IMR-90 (cell line): ENCODE measurements around the gene STOX1. TPM values are rescaled to one million over a fixed set of nuclear protein-coding genes. Genes with fewer than 3 reads are reported as not detected.

Experiments used
- ATAC-seq: fragments of 200-7000 bp; cut with Tn5 transposase; 2 replicates; pipeline ENCODE4 v1.9.1; 2020; ENCODE audit warnings: low read depth, mild to moderate bottlenecking, moderate library complexity
- BruUV-seq: library from RNA; stranded (reverse); fragments of 400-500 nt; replicated peaks from 2 replicates; lab custom pipeline; 2021; lab: Mats Ljungman, UMichigan
- CTCF ChIA-PET: fragments of 300-600 bp; formaldehyde crosslinking; extraction: SDS; loops from one replicate; lab custom pipeline; 2021; ENCODE audit warnings: antibody characterized with exemption; lab: Yijun Ruan, JAX
- POLR2A ChIA-PET: fragments of 300-600 bp; sonication (Branson Sonifier 250); formaldehyde crosslinking; loops from one replicate; lab custom pipeline; 2022; ENCODE audit warnings: antibody characterized with exemption; ENCODE audit not compliant: unreplicated experiment; lab: Charles Lee
- DNase-seq: peaks from one replicate; pipeline ENCODE4 v3.0.0; 2013
- H2AFZ ChIP-seq: replicated peaks from 2 replicates; pipeline ENCODE3; 2013; ENCODE audit warnings: low read length, mild to moderate bottlenecking; ENCODE audit not compliant: poor library complexity
- H2AK5ac ChIP-seq: 2 replicates; pipeline ENCODE4 v1.6.1; 2013; ENCODE audit warnings: low read depth, low read length, inconsistent platforms
- H2AK9ac ChIP-seq: replicated peaks from 2 replicates; pipeline ENCODE3; 2013; ENCODE audit warnings: mild to moderate bottlenecking, low read depth, low read length, moderate library complexity; ENCODE audit not compliant: poor library complexity
- H2BK120ac ChIP-seq: 2 replicates; pipeline ENCODE4 v1.6.1; 2013; ENCODE audit warnings: low read depth, low read length, inconsistent platforms
- H2BK15ac ChIP-seq: 3 replicates; pipeline ENCODE4 v1.6.1; 2013; ENCODE audit warnings: low read depth, low read length, inconsistent platforms
- H2BK20ac ChIP-seq: 2 replicates; pipeline ENCODE4 v1.6.1; 2013; ENCODE audit warnings: low read depth, mild to moderate bottlenecking, inconsistent platforms, low read length, moderate library complexity
- H2BK5ac ChIP-seq: 2 replicates; pipeline ENCODE4 v1.6.1; 2013; ENCODE audit warnings: mild to moderate bottlenecking, low read depth, low read length, inconsistent platforms; ENCODE audit not compliant: poor library complexity, severe bottlenecking
- H3K14ac ChIP-seq: replicated peaks from 2 replicates; pipeline ENCODE4 v1.6.1; 2013; ENCODE audit warnings: low read depth, low read length, inconsistent platforms
- H3K18ac ChIP-seq: 2 replicates; pipeline ENCODE4 v1.6.1; 2013; ENCODE audit warnings: low read depth, low read length, control low read depth
- H3K23ac ChIP-seq: 2 replicates; pipeline ENCODE4 v1.6.1; 2013; ENCODE audit warnings: low read depth, low read length, inconsistent platforms
- H3K27ac ChIP-seq: 2 replicates; pipeline ENCODE4 v1.5.1; 2013; ENCODE audit warnings: mild to moderate bottlenecking, control low read depth, low read length; ENCODE audit not compliant: insufficient read depth
- H3K27me3 ChIP-seq: 2 replicates; pipeline ENCODE4 v1.6.1; 2013; ENCODE audit warnings: low read length; ENCODE audit not compliant: control insufficient read depth, insufficient read depth
- H3K36me3 ChIP-seq: 2 replicates; pipeline ENCODE4 v1.6.1; 2013; ENCODE audit warnings: low read length, mixed read lengths; ENCODE audit not compliant: control insufficient read depth, insufficient read depth
- H3K4ac ChIP-seq: 2 replicates; pipeline ENCODE4 v1.6.1; 2013; ENCODE audit warnings: low read depth, low read length, inconsistent platforms
- H3K4me1 ChIP-seq: 2 replicates; pipeline ENCODE4 v1.6.1; 2013; ENCODE audit warnings: low read length, mixed read lengths; ENCODE audit not compliant: control insufficient read depth, insufficient read depth
- H3K4me2 ChIP-seq: 2 replicates; pipeline ENCODE4 v1.6.1; 2013; ENCODE audit warnings: low read depth, mild to moderate bottlenecking, control low read depth, low read length, moderate library complexity
- H3K4me3 ChIP-seq: 2 replicates; pipeline ENCODE4 v1.5.1; 2013; ENCODE audit warnings: low read depth, mild to moderate bottlenecking, control low read depth, low read length, moderate library complexity; ENCODE audit not compliant: insufficient read depth
- H3K56ac ChIP-seq: 2 replicates; pipeline ENCODE4 v1.6.1; 2013; ENCODE audit warnings: low read length, inconsistent platforms; ENCODE audit not compliant: insufficient read depth; ENCODE audit errors: extremely low read depth
- H3K79me1 ChIP-seq, 2 experiments: 2 replicates each; pipeline ENCODE4 v1.6.1; 2013; ENCODE audit warnings: low read length in 2 of 2, inconsistent platforms in 1 of 2, low read depth in 1 of 2
- H3K9ac ChIP-seq: 2 replicates; pipeline ENCODE4 v1.6.1; 2013; ENCODE audit warnings: low read depth, low read length, control low read depth
- H3K9me1 ChIP-seq: 2 replicates; pipeline ENCODE4 v1.6.1; 2013; ENCODE audit warnings: low read length, inconsistent platforms; ENCODE audit not compliant: insufficient read depth
- H3K9me3 ChIP-seq: 2 replicates; pipeline ENCODE4 v1.6.1; 2013; ENCODE audit warnings: low read length; ENCODE audit not compliant: control insufficient read depth, insufficient read depth
- H4K20me1 ChIP-seq: 2 replicates; pipeline ENCODE4 v1.6.1; 2013; ENCODE audit warnings: low read length, inconsistent platforms; ENCODE audit not compliant: insufficient read depth
- H4K5ac ChIP-seq: 2 replicates; pipeline ENCODE4 v1.6.1; 2013; ENCODE audit warnings: mild to moderate bottlenecking, low read depth, low read length, control low read depth
- H4K8ac ChIP-seq, 2 experiments: 2 replicates each; pipeline ENCODE4 v1.6.1; 2013; ENCODE audit warnings: low read depth in 2 of 2, low read length in 2 of 2, control low read depth in 1 of 2, inconsistent platforms in 1 of 2
- H4K91ac ChIP-seq: 2 replicates; pipeline ENCODE4 v1.6.1; 2013; ENCODE audit warnings: low read depth, low read length, inconsistent platforms; ENCODE audit not compliant: insufficient read depth
- CHD1 ChIP-seq: IDR thresholded peaks from 2 replicates; pipeline ENCODE4 v1.6.1; 2012; ENCODE audit warnings: low read depth, low read length, improper control_type of control experiment
- POLR2A ChIP-seq: IDR thresholded peaks from 2 replicates; pipeline ENCODE4 v1.6.1; 2012; ENCODE audit warnings: mild to moderate bottlenecking, low read depth, low read length
- WGBS, 2 experiments: methylation state at CpG; one replicate each; pipeline versions ENCODE4 v1.1.5 to v1.1.7; 2013; ENCODE audit warnings: missing lambda C conversion rate in 2 of 2; ENCODE audit not compliant: insufficient read length in 1 of 2; ENCODE audit errors: extremely low coverage in 2 of 2; 5-methylcytosine and 5-hydroxymethylcytosine counted together
- dilution Hi-C: fragments of 300-500 bp; cut with HindIII; formaldehyde crosslinking; loops from one replicate; pipeline ENCODE4 v1.14.3; 2018; ENCODE audit warnings: low sequenced_read_pairs; ENCODE audit not compliant: unreplicated experiment
- in situ Hi-C: fragments of 300-500 bp; cut with MboI; formaldehyde crosslinking; loops from 3 replicates; pipeline ENCODE4 v1.14.3; 2019; ENCODE audit warnings: low sequenced_read_pairs, inconsistent platforms, mixed read lengths
- intact Hi-C: fragments of 100-400 bp; cut with micrococcal nuclease; formaldehyde crosslinking; loops from 2 replicates; pipeline ENCODE4 v1.10.0; 2022
- polyA plus RNA-seq, 3 experiments: library from polyadenylated mRNA; depleted of rRNA; stranded (reverse); fragments of >200 nt; gene quantifications; 2 replicates each; pipeline ENCODE4 v1.2.3, GENCODE V29; 2012; ENCODE audit warnings: low replicate concordance in 1 of 3
- total RNA-seq: library from RNA; depleted of rRNA; stranded (reverse); fragments of >200 nt; gene quantifications from 2 replicates; pipeline ENCODE4 v1.2.3, GENCODE V29; 2012
- TF ChIP-seq, protein P1 (sequence below): fragments of 150-350 bp; IDR thresholded peaks from 2 replicates; pipeline ENCODE4 v1.6.1; 2017; ENCODE audit warnings: mild to moderate bottlenecking, antibody characterized with exemption, low read length, low read depth

Gene STOX1
- total and polyA plus RNA-seq, 2 of the 4 experiments (the other 2 are of a cell fraction), result 0.03 to 0.18 TPM

DNA sequence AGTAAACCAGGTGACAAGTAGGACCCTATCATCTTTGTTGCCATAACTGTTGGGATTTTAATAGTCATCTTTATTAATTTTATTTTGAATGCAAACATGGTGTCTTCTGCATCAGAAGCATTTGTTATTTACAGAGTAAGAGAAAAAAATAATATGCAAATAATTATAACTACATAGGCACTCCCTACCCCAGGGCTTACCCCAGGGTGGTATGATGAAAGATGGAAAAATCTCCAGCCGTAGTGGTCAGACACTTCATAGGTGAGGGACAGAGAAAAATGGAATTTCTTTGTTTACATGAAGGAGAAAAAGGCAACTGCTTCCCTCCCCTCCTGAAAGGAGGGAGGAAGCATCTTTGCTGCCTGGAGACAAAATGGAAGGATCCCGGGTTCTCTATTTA is 29.7 kb downstream of the STOX1 start:
- Histone ChIP-seq H3K18ac (no peak overlapping the region), H2BK15ac (no peak overlapping the region), H2BK120ac (no peak overlapping the region), H2BK20ac (no peak overlapping the region), H2AK5ac (no peak overlapping the region), H3K23ac (no peak overlapping the region), H3K79me1 (no peaks in the 10 kb centered on the region), H3K4me1 (no peaks in the 10 kb centered on the region), H3K56ac (no peak overlapping the region), H3K27ac (no peak overlapping the region), H4K8ac (no peak overlapping the region), H4K91ac (no peak overlapping the region), H3K27me3 (peaks cover 28% of the 10 kb centered on the region), H3K14ac (no peak overlapping the region), H2AK9ac (no peak overlapping the region), H3K4me2 (no peak overlapping the region), H3K9me3 (peaks cover 12% of the 10 kb centered on the region), H3K4me3 (no peak overlapping the region), H3K36me3 (no peaks in the 10 kb centered on the region), H4K20me1 (no peaks in the 10 kb centered on the region), H2BK5ac (no peak overlapping the region), H3K9ac (no peak overlapping the region), H2AFZ (no peak overlapping the region), H3K4ac (no peak overlapping the region), H4K5ac (no peak overlapping the region), H3K9me1 (no peaks in the 10 kb centered on the region)
- dilution Hi-C loops (no loop called here), in situ Hi-C loops (no loop called here), intact Hi-C loops (no loop called here)
- no CpG with 5 or more reads among the region's 2 CpGs for WGBS, 2 experiments
- no peak for DNase-seq
- no peak for ATAC-seq
- BruUV-seq, result no TSS peak
- CTCF ChIA-PET, result no interaction called here
- POLR2A ChIA-PET, result no interaction called here
- TF ChIP-seq, protein P1, sequence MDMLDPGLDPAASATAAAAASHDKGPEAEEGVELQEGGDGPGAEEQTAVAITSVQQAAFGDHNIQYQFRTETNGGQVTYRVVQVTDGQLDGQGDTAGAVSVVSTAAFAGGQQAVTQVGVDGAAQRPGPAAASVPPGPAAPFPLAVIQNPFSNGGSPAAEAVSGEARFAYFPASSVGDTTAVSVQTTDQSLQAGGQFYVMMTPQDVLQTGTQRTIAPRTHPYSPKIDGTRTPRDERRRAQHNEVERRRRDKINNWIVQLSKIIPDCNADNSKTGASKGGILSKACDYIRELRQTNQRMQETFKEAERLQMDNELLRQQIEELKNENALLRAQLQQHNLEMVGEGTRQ, result no peak
- TF ChIP-seq CHD1 (no peak), POLR2A (no peak)
